ENCODE measurements around the gene HPCA.
A peak's percentile ranks its signal among the peaks of the same experiment; 100 is the strongest.

HPCA gene

GRCh38 chr1:32886004-32886827 is at the start of gene HPCA:
TSS of gene HPCA (plus strand) at chr1:32886491. CDS start at chr1:32888899, 2,408 bp downstream.
- peak; percentile 83 for TF ChIP-seq CTCF (conservative IDR thresholded peaks at IDR 0.05)
- no peak for TF ChIP-seq ZFX (IDR thresholded peaks at IDR 0.05)
- no peak within 1 kb of the TSS for H3K27ac ChIP-seq

GRCh38 chr1:32848354-32849063 is 37.8 kb upstream of the HPCA start:
- TF ChIP-seq CTCF (conservative IDR thresholded peaks at IDR 0.05) (no peak), ZFX (IDR thresholded peaks at IDR 0.05) (no peak)
- no peak overlapping the region for H3K27ac ChIP-seq

- TF ChIP-seq ZFX (IDR thresholded peaks at IDR 0.05) (no peak), CTCF (conservative IDR thresholded peaks at IDR 0.05) (no peak)
These were observed 30.3 kb upstream of the HPCA start for GRCh38 chr1:32855861-32856617.

GRCh38 chr1:32858136-32858535 is 28.2 kb upstream of the HPCA start:
- H3K27ac ChIP-seq: no peak overlapping the region
- TF ChIP-seq ZFX (IDR thresholded peaks at IDR 0.05) (no peak), CTCF (conservative IDR thresholded peaks at IDR 0.05) (no peak)

More at GRCh38 chr1:32855861-32856617, 30.3 kb upstream of the HPCA start:
- no peak overlapping the region for H3K27ac ChIP-seq

- no peak overlapping the region for H3K27ac ChIP-seq
- TF ChIP-seq ZFX (IDR thresholded peaks at IDR 0.05) (no peak), CTCF (conservative IDR thresholded peaks at IDR 0.05) (no peak)
These were observed 27.5 kb upstream of the HPCA start for GRCh38 chr1:32858791-32859190.

- TF ChIP-seq CTCF (conservative IDR thresholded peaks at IDR 0.05): no peak
- no peak for TF ChIP-seq ZFX (IDR thresholded peaks at IDR 0.05)
- no peak overlapping the region for H3K27ac ChIP-seq
These were observed 26.4 kb upstream of the HPCA start for GRCh38 chr1:32859915-32860314.

All from C4-2B (cell line).